SH-SY5Y (cell line): ENCODE results near the gene CCDC102A.

Experiments used
- GATA2 ChIP-seq: IDR thresholded peaks from 2 replicates; pipeline ENCODE4 v1.6.1; 2011; ENCODE audit warnings: mild to moderate bottlenecking, low read depth, low read length
- GATA3 ChIP-seq: IDR thresholded peaks from 2 replicates; pipeline ENCODE4 v1.6.1; 2011; ENCODE audit warnings: low read depth, mild to moderate bottlenecking, low read length, moderate library complexity

CCDC102A gene

GRCh38 chr16:57526498-57526897, 9.9 kb downstream of the CCDC102A start:
- no peak for TF ChIP-seq GATA2
- no peak for TF ChIP-seq GATA3

- no peak for TF ChIP-seq GATA2
- TF ChIP-seq GATA3 = no peak
Measured at GRCh38 chr16:57525761-57526160, 10.6 kb downstream of the CCDC102A start.

DNA sequence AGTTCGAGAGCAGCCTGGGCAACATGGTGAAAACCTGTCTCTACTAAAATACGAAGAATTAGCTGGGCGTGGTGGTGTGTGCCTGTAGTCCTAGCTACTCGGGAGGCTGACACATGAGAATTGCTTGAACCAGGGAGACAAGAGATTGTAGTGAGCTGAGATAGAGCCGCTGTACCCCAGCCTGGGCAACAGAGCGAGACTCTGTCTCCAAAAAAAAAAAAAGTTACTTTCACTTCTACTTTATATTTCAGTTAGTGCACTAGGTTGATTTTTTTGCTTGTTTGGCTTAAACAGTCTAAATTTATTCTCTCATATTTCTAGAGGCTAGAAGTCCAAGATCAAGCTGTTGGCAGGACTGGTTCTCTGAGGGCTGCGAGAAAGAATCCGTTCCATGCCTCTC, 13.4 kb downstream of the CCDC102A start:
- TF ChIP-seq GATA3 (no peak), GATA2 (no peak)

DNA sequence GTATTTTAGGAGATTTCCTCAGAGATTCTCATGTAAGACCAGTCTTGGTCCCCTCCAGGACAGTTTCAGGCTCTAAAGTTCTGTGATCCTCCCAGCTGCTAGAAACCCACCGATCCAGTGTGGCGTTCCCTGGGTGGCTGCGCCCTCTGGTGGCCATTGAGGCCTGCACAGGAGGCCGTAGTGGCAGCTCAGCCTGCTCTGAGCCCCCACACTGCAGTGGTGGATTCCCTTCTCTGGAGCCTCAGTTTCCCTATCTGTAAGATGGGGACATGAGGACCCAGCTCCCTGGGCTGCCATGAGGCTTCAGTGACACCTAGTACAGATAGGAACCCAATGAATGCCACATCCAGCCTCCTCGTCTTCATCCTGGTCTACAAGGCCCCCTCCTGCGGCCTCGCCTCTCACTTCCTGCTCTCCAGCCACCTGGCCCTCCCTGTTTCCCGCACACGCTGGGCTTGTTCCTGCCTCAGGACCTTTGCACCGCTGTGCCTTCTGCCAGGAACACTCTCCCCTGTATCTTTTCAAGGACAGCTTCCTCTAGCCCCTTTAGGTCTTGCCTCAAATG, 16.5 kb downstream of the CCDC102A start:
- TF ChIP-seq GATA3 = no peak
- TF ChIP-seq GATA2 = no peak

DNA sequence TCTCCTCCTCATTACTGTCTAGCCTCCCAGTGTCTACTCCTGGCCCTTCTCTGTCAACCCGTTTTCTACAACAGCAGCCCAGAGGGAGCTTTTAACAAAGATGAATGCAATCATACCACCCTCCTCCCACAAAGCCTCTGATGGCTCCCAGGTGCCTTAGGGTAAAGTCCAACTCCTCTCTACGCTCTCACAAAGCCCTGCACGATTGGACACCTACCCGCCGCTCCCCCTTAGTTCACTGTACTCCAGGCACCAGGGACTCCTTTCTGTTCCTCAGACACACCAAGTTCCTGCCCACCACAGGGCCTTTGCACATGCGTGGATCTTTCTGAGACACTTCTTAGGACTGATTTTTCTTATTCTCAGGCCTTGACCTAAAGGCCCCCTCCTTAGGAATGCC, 17.4 kb downstream of the CCDC102A start:
- TF ChIP-seq GATA3 = no peak
- TF ChIP-seq GATA2 = no peak

DNA sequence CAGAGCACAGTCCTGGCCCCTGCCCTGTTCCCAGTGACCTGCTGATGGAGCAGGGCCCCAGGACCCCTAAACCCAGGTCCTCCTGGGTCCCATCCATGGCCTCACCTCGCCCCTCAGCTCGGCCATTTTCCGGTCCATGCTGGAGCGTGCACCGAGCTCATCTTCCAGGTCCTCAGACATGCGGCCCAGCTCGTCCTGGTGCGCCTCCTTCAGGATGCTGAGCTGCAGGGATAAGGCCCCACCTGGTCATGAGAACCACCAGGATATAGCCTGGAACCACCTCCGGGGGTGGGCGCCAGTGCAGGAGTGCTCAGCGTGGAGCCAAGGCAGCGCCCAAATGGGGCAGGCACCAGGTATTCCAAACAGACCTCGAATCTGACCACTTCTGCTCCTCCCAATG, 17.9 kb downstream of the CCDC102A start:
- TF ChIP-seq GATA2 (no peak), GATA3 (no peak)

GRCh38 chr16:57517397-57518367, 18.7 kb downstream of the CCDC102A start:
- TF ChIP-seq GATA3 (no peak), GATA2 (no peak)

DNA sequence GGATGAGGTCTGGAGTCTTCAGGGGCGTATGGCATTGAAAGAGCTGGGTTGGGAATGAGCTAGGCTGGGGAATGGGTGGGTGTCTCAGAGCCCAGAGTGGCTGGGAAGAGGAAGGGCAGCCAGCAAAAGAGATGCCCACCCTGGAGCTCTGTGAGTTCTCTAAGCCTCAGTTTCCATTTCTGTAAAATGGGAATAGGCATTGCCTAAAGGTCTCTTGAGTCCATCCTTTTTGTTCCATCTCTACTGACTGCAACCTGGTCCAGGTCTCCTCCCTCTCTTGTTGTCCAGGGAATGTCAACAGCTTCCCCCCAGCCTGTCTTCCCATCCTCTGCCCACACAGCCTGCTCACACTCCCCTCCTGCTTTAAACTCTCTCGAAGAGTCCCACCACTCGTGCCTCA, 19.6 kb downstream of the CCDC102A start:
- no peak for TF ChIP-seq GATA2
- TF ChIP-seq GATA3 = no peak

GRCh38 chr16:57516176-57516725, 20.1 kb downstream of the CCDC102A start:
- TF ChIP-seq GATA3 (no peak), GATA2 (no peak)

- no peak for TF ChIP-seq GATA3
- no peak for TF ChIP-seq GATA2
Measured at GRCh38 chr16:57514791-57515600, 21.4 kb downstream of the CCDC102A start.

DNA sequence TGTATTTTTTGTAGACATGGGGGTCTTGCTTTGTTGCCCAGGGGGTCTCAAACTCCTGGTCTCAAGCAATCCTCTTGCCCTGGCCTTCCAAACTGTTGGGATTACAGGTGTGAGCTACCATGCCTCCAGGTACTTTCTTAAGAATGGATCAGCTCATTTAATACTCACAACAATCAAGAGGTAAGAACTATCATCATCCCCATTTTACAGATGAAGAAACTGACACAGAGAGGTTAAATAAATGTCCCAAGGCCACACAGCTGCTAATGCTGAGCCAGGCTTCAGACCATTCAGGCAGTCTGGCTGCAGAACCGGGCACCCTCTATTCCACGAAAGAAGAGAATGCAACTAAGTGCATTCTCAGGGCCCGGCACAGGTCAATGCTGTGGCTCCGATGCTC, 22.0 kb downstream of the CCDC102A start:
- TF ChIP-seq GATA3 (no peak), GATA2 (no peak)

GRCh38 chr16:57513371-57514102, 22.8 kb downstream of the CCDC102A start:
- no peak for TF ChIP-seq GATA3
- TF ChIP-seq GATA2 = no peak

- TF ChIP-seq GATA3 (no peak), GATA2 (no peak)
Measured at GRCh38 chr16:57512296-57513001, 23.9 kb downstream of the CCDC102A start.
